Measurements from ENCODE around the gene ENOX1.

Gene ENOX1

GRCh38 chr13:43185226-43185625, 601.5 kb downstream of the ENOX1 start:
- H2AFZ ChIP-seq (ENCODE audit: low read depth, low read length): no peak overlapping the region
- H3K79me2 ChIP-seq (ENCODE audit: insufficient read depth, low read length): no peaks in the 10 kb centered on the region
- TF ChIP-seq, protein P1, sequence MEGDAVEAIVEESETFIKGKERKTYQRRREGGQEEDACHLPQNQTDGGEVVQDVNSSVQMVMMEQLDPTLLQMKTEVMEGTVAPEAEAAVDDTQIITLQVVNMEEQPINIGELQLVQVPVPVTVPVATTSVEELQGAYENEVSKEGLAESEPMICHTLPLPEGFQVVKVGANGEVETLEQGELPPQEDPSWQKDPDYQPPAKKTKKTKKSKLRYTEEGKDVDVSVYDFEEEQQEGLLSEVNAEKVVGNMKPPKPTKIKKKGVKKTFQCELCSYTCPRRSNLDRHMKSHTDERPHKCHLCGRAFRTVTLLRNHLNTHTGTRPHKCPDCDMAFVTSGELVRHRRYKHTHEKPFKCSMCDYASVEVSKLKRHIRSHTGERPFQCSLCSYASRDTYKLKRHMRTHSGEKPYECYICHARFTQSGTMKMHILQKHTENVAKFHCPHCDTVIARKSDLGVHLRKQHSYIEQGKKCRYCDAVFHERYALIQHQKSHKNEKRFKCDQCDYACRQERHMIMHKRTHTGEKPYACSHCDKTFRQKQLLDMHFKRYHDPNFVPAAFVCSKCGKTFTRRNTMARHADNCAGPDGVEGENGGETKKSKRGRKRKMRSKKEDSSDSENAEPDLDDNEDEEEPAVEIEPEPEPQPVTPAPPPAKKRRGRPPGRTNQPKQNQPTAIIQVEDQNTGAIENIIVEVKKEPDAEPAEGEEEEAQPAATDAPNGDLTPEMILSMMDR (IDR thresholded peaks at IDR 0.05; ENCODE audit: borderline replicate concordance, extremely low read depth, low read length, poor library complexity, severe bottlenecking): no peak
- TF ChIP-seq EZH2 (IDR thresholded peaks at IDR 0.05; ENCODE audit: borderline replicate concordance, low read depth, low read length, severe bottlenecking): no peak
- H3K4me3 ChIP-seq (ENCODE audit: low read depth in 1 of 2, low read length in 2 of 2): no peak overlapping the region
- no peaks in the 10 kb centered on the region for H3K4me1 ChIP-seq (ENCODE audit: insufficient read depth, low read length)
- H3K4me2 ChIP-seq (ENCODE audit: insufficient read depth, low read length): no peak overlapping the region
- H3K36me3 ChIP-seq (ENCODE audit: insufficient read depth, low read length): no peaks in the 10 kb centered on the region
- H3K27me3 ChIP-seq (ENCODE audit: insufficient read depth, low read length, poor library complexity): no peaks in the 10 kb centered on the region
- no peak overlapping the region for H3K9ac ChIP-seq (ENCODE audit: low read depth, low read length)
- no peak for DNase-seq
- H4K20me1 ChIP-seq (ENCODE audit: insufficient read depth, low read length): no peaks in the 10 kb centered on the region
- no peak for ATAC-seq (ENCODE audit: insufficient read depth, low read depth)
- H3K27ac ChIP-seq (ENCODE audit: low read length): no peak overlapping the region
- H3K9me3 ChIP-seq (ENCODE audit: insufficient read depth, low read length, severe bottlenecking): no peaks in the 10 kb centered on the region

- Histone ChIP-seq H3K27me3 (ENCODE audit: insufficient read depth, low read length, poor library complexity) (no peaks in the 10 kb centered on the region), H3K4me3 (ENCODE audit: low read depth in 1 of 2, low read length in 2 of 2) (no peak overlapping the region), H3K9ac (ENCODE audit: low read depth, low read length) (no peak overlapping the region), H3K4me1 (ENCODE audit: insufficient read depth, low read length) (no peaks in the 10 kb centered on the region), H2AFZ (ENCODE audit: low read depth, low read length) (no peak overlapping the region), H4K20me1 (ENCODE audit: insufficient read depth, low read length) (no peaks in the 10 kb centered on the region), H3K9me3 (ENCODE audit: insufficient read depth, low read length, severe bottlenecking) (no peaks in the 10 kb centered on the region), H3K27ac (ENCODE audit: low read length) (no peak overlapping the region), H3K79me2 (ENCODE audit: insufficient read depth, low read length) (no peaks in the 10 kb centered on the region), H3K36me3 (ENCODE audit: insufficient read depth, low read length) (no peaks in the 10 kb centered on the region), H3K4me2 (ENCODE audit: insufficient read depth, low read length) (no peak overlapping the region)
- no peak for TF ChIP-seq EZH2 (IDR thresholded peaks at IDR 0.05; ENCODE audit: borderline replicate concordance, low read depth, low read length, severe bottlenecking)
- TF ChIP-seq, protein P1 (IDR thresholded peaks at IDR 0.05; ENCODE audit: borderline replicate concordance, extremely low read depth, low read length, poor library complexity, severe bottlenecking): no peak
- no peak for DNase-seq
- no peak for ATAC-seq (ENCODE audit: insufficient read depth, low read depth)
These were observed 605.9 kb downstream of the ENOX1 start for GRCh38 chr13:43180837-43181236.

DNA sequence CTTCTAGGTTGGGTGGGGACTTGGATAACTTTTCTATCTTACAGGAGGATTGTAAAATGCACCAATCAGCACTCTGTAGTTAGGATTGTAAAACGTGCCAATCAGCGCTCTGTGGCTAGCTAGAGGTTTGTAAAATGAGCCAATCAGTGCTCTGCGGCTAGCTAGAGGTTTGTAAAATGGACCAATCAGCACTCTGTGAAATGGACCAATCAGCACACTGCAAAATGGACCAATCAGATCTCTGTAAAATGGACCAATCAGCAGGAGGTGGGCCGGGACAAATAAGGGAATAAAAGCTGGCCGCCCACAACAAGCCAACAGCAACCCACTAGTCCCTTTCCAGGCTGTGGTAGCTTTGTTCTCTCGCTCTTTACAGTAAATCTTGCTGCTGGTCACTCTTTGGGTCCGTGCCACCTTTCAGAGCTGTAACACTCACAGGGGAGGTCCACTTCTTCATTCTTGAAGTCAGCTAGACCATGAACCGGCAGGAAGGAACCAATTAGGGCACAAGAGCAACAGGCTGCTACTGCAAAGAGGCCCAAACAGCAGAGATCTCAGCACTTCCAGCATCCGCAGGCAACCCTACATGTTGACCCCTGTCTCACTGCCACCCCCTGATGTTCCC, 606.6 kb downstream of the ENOX1 start:
- H3K4me3 ChIP-seq (ENCODE audit: low read depth in 1 of 2, low read length in 2 of 2): no peak overlapping the region
- no peak for ATAC-seq (ENCODE audit: insufficient read depth, low read depth)
- H3K4me1 ChIP-seq (ENCODE audit: insufficient read depth, low read length): no peaks in the 10 kb centered on the region
- DNase-seq: no peak
- no peak overlapping the region for H3K27ac ChIP-seq (ENCODE audit: low read length)
- no peak overlapping the region for H3K4me2 ChIP-seq (ENCODE audit: insufficient read depth, low read length)
- H3K36me3 ChIP-seq (ENCODE audit: insufficient read depth, low read length): no peaks in the 10 kb centered on the region
- no peaks in the 10 kb centered on the region for H3K79me2 ChIP-seq (ENCODE audit: insufficient read depth, low read length)
- no peaks in the 10 kb centered on the region for H3K27me3 ChIP-seq (ENCODE audit: insufficient read depth, low read length, poor library complexity)
- TF ChIP-seq, protein P1 (IDR thresholded peaks at IDR 0.05; ENCODE audit: borderline replicate concordance, extremely low read depth, low read length, poor library complexity, severe bottlenecking): no peak
- no peak for TF ChIP-seq EZH2 (IDR thresholded peaks at IDR 0.05; ENCODE audit: borderline replicate concordance, low read depth, low read length, severe bottlenecking)
- H3K9me3 ChIP-seq (ENCODE audit: insufficient read depth, low read length, severe bottlenecking): no peaks in the 10 kb centered on the region
- H4K20me1 ChIP-seq (ENCODE audit: insufficient read depth, low read length): no peaks in the 10 kb centered on the region
- no peak overlapping the region for H3K9ac ChIP-seq (ENCODE audit: low read depth, low read length)
- no peak overlapping the region for H2AFZ ChIP-seq (ENCODE audit: low read depth, low read length)
